GM20431 (cell line): ENCODE measurements around the gene MACF1.

ENCODE experiments used
- in situ Hi-C: fragments of 300-500 bp; cut with MseI, MboI; formaldehyde crosslinking; loops from one replicate; pipeline ENCODE4 v1.15.0; 2020; ENCODE audit warnings: low sequenced_read_pairs; ENCODE audit not compliant: unreplicated experiment

Gene MACF1

GRCh38 chr1:39282537-39283216 is 78.2 kb downstream of the MACF1 start:
- in situ Hi-C loops = no loop called here

GRCh38 chr1:39283858-39284257 is 79.4 kb downstream of the MACF1 start:
- in situ Hi-C loops = no loop called here

- in situ Hi-C loops = no loop called here
Measured at GRCh38 chr1:39287541-39287940, 83.0 kb downstream of the MACF1 start.

GRCh38 chr1:39288735-39289465 is 84.4 kb downstream of the MACF1 start:
- in situ Hi-C loops = no loop called here

- in situ Hi-C loops = no loop called here
Measured at GRCh38 chr1:39292401-39292800, 87.9 kb downstream of the MACF1 start.

- in situ Hi-C loops = no loop called here
Measured at GRCh38 chr1:39293375-39294070, 89.0 kb downstream of the MACF1 start.

- in situ Hi-C loops = no loop called here
Measured at GRCh38 chr1:39294531-39294930, 90.0 kb downstream of the MACF1 start.

GRCh38 chr1:39295901-39296300 is 91.4 kb downstream of the MACF1 start:
- in situ Hi-C loops = no loop called here

GRCh38 chr1:39297551-39297950 is 93.1 kb downstream of the MACF1 start:
- in situ Hi-C loops = no loop called here

GRCh38 chr1:39301606-39302005 is 97.1 kb downstream of the MACF1 start:
- in situ Hi-C loops = no loop called here

- in situ Hi-C loops = no loop called here
Measured at GRCh38 chr1:39305555-39305954, 101.1 kb downstream of the MACF1 start.

GRCh38 chr1:39310015-39310414 is 105.5 kb downstream of the MACF1 start:
- in situ Hi-C loops = no loop called here

GRCh38 chr1:39310691-39311090 is 106.2 kb downstream of the MACF1 start:
- in situ Hi-C loops = no loop called here

- in situ Hi-C loops = no loop called here
Measured at GRCh38 chr1:39317111-39317510, 112.6 kb downstream of the MACF1 start.

GRCh38 chr1:39317910-39318633 is 113.6 kb downstream of the MACF1 start:
- in situ Hi-C loops = no loop called here

- in situ Hi-C loops = no loop called here
Measured at GRCh38 chr1:39321979-39322378, 117.5 kb downstream of the MACF1 start.

- in situ Hi-C loops = no loop called here
Measured at GRCh38 chr1:39322431-39322830, 117.9 kb downstream of the MACF1 start.

- in situ Hi-C loops = no loop called here
Measured at GRCh38 chr1:39324888-39325287, 120.4 kb downstream of the MACF1 start.

- in situ Hi-C loops = no loop called here
Measured at GRCh38 chr1:39326836-39327235, 122.3 kb downstream of the MACF1 start.

- in situ Hi-C loops = no loop called here
Measured at GRCh38 chr1:39328095-39328494, 123.6 kb downstream of the MACF1 start.
